Prostate gland (tissue), 2 donors: ENCODE data around the gene IRF6. TPM values are rescaled to one million over a fixed set of nuclear protein-coding genes. Genes with fewer than 3 reads are reported as not detected.

Source experiments
- DNase-seq: peaks from one replicate; pipeline ENCODE4 v3.0.0-alpha.2; 2019; ENCODE audit warnings: low spot score
- H3K27ac ChIP-seq, 2 donors: fragments of 200-600 bp; sonication (generic); 2 replicates each; pipeline ENCODE4 v1.5.1; 2017 to 2019
- H3K27me3 ChIP-seq: fragments of 200-600 bp; sonication (generic); replicated peaks from 2 replicates; pipeline ENCODE4 v1.5.1; 2019; ENCODE audit not compliant: insufficient read depth
- H3K36me3 ChIP-seq, 2 donors: fragments of 200-600 bp; sonication (generic); 1 replicate in 1 of 2; 2 replicates in 1 of 2; pipeline versions ENCODE4 v1.5.1 to v1.8.1; 2017 to 2019
- H3K4me1 ChIP-seq: fragments of 200-600 bp; sonication (generic); replicated peaks from 2 replicates; pipeline ENCODE4 v1.5.1; 2019
- H3K4me3 ChIP-seq, 2 donors: fragments of 200-600 bp; sonication (generic); 2 replicates each; pipeline ENCODE4 v1.5.1; 2017 to 2019
- H3K9me3 ChIP-seq: fragments of 200-600 bp; sonication (generic); 2 replicates; pipeline ENCODE4 v1.5.1; 2017
- CTCF ChIP-seq, 4 experiments: fragments of 200-600 bp in 2 of 4; fragments of 450-650 bp in 2 of 4; sonication (generic) in 2 of 4; IDR thresholded peaks; 1 replicate in 3 of 4; 2 replicates in 1 of 4; pipeline ENCODE4 v1.5.1; 2016 to 2019; ENCODE audit warnings: antibody characterized with exemption in 4 of 4, mild to moderate bottlenecking in 2 of 4, moderate library complexity in 2 of 4
- POLR2A ChIP-seq: fragments of 450-650 bp; IDR thresholded peaks from one replicate; pipeline ENCODE4 v1.6.1; 2016; ENCODE audit warnings: antibody characterized with exemption, mild to moderate bottlenecking
- POLR2AphosphoS5 ChIP-seq: sonication (generic); formaldehyde crosslinking; IDR thresholded peaks from one replicate; pipeline ENCODE4 v1.6.1; 2017; ENCODE audit warnings: antibody characterized with exemption
- WGBS: methylation state at CpG from one replicate; pipeline ENCODE4 v1.1.5; 2018; 5-methylcytosine and 5-hydroxymethylcytosine counted together
- intact Hi-C: fragments of 100-400 bp; cut with DNase I; formaldehyde crosslinking; loops from one replicate; pipeline ENCODE4 v1.14.2; 2022
- total RNA-seq, 2 donors: library from RNA; depleted of rRNA; stranded (reverse); fragments of >200 nt; gene quantifications; one replicate each; pipeline ENCODE4 v1.1.0, GENCODE V29; 2016

IRF6 gene
- total RNA-seq, 2 donors from 2014 or later, result 59.8 to 118 TPM

DNA sequence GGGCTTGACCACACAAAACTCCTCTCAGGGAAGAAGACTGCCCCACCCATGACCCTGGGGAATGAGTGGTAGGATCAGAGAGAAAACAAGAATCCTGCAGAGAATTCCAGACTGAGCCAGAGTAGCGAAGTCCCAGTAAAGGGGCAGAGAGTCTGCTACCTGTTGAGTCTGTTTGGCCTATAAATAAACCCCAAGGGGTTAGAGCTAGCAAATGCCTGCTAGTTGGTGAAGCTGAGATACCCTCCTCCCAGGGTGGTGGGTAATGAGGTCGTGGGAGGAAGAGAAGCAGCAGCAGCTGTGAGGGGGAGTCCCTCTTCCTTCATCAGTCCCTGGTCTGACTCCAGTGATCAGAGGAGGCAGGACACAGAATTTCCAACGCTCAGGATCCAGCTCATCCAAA lies 47.5 kb downstream of the IRF6 start:
- H3K27me3 ChIP-seq, result no peaks in the 10 kb centered on the region
- TF ChIP-seq POLR2AphosphoS5 (no peak), POLR2A (no peak), CTCF (IDR thresholded peaks at IDR 0.05) (no peak)
- DNase-seq, result no peak
- no peak overlapping the region for H3K27ac ChIP-seq
- 61% methylated on average over 3 of the region's 3 CpGs for WGBS
- intact Hi-C loops, result no loop called here
- no peaks in the 10 kb centered on the region for H3K4me1 ChIP-seq
- no peak overlapping the region for H3K4me3 ChIP-seq
- no peaks in the 10 kb centered on the region for H3K36me3 ChIP-seq
- no peaks in the 10 kb centered on the region for H3K9me3 ChIP-seq

GRCh38 chr1:209756615-209757445 lies 49.1 kb downstream of the IRF6 start:
- TF ChIP-seq POLR2AphosphoS5 (no peak), POLR2A (no peak), CTCF (IDR thresholded peaks at IDR 0.05) (no peak)
- DNase-seq, result no peak
- Histone ChIP-seq H3K27ac (no peak overlapping the region), H3K4me1 (no peaks in the 10 kb centered on the region), H3K4me3 (no peak overlapping the region), H3K27me3 (no peaks in the 10 kb centered on the region), H3K9me3 (no peaks in the 10 kb centered on the region), H3K36me3 (no peaks in the 10 kb centered on the region)
- intact Hi-C loops, result no loop called here
- WGBS, result 82% methylated on average over 5 of the region's 5 CpGs

- 72% methylated on average over 10 of the region's 10 CpGs for WGBS
- TF ChIP-seq CTCF (IDR thresholded peaks at IDR 0.05), result no peak
- Histone ChIP-seq H3K4me1 (no peaks in the 10 kb centered on the region), H3K27me3 (no peaks in the 10 kb centered on the region), H3K27ac (no peak within 1 kb of the TSS), H3K4me3 (no peak within 1 kb of the TSS), H3K9me3 (no peaks in the 10 kb centered on the region), H3K36me3 (no peaks in the 10 kb centered on the region)
- no peak for DNase-seq
- intact Hi-C loops, result no loop called here
These were observed 49.9 kb downstream of the IRF6 start, which contains the start of gene TRAF3IP3 for GRCh38 chr1:209755926-209756614. TRAF3IP3 (plus strand) TSS chr1:209756053; CDS start chr1:209760040, 3,987 bp downstream.

GRCh38 chr1:209755256-209755655 lies 50.7 kb downstream of the IRF6 start:
- whole genome bisulfite sequencing, result 100% methylated on average over 1 of the region's 1 CpG
- intact Hi-C loops, result no loop called here
- no peak for DNase-seq
- TF ChIP-seq POLR2A (no peak), CTCF (IDR thresholded peaks at IDR 0.05) (no peak), POLR2AphosphoS5 (no peak)
- Histone ChIP-seq H3K27me3 (no peaks in the 10 kb centered on the region), H3K36me3 (no peaks in the 10 kb centered on the region), H3K4me3 (no peak overlapping the region), H3K9me3 (no peaks in the 10 kb centered on the region), H3K27ac (no peak overlapping the region), H3K4me1 (no peaks in the 10 kb centered on the region)

DNA sequence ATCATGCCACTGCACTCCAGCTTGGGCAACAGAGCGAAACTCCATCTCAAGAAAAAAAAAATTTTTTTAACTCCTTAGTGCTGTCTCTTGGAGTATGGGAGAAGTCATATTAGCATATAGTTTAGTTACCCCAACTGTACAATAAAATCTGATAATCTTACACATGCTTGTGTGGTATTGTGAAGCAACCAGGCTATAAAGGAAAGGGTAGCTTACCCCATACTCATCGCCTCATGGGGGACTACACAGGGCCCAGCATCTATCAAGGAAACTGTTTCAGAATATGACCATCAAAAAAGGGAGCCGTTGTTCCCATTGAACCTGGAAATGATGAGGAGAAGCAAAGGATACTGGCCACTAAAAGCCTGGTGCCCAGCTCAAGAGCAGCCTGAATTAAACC lies 53.1 kb downstream of the IRF6 start:
- Histone ChIP-seq H3K27ac (no peak overlapping the region), H3K4me3 (no peak overlapping the region), H3K36me3 (no peaks in the 10 kb centered on the region), H3K4me1 (no peaks in the 10 kb centered on the region), H3K9me3 (no peaks in the 10 kb centered on the region), H3K27me3 (no peaks in the 10 kb centered on the region)
- 88% methylated on average over 3 of the region's 3 CpGs for WGBS
- DNase-seq, result no peak
- intact Hi-C loops, result no loop called here
- TF ChIP-seq CTCF (IDR thresholded peaks at IDR 0.05), result no peak
- TF ChIP-seq POLR2A, result no peak
- TF ChIP-seq POLR2AphosphoS5, result no peak
